Right hindlimb (tissue), 1 donor: ENCODE results near the gene PRRX2.

Experiments
- DNase-seq: peaks from one replicate; pipeline ENCODE4 v3.0.0-alpha.2; 2018

The PRRX2 gene

GRCh38 chr9:129637102-129637501 lies 28.3 kb upstream of the PRRX2 start:
- DNase-seq: no peak

- no peak for DNase-seq
Measured at GRCh38 chr9:129637673-129638439, 27.6 kb upstream of the PRRX2 start.

DNA sequence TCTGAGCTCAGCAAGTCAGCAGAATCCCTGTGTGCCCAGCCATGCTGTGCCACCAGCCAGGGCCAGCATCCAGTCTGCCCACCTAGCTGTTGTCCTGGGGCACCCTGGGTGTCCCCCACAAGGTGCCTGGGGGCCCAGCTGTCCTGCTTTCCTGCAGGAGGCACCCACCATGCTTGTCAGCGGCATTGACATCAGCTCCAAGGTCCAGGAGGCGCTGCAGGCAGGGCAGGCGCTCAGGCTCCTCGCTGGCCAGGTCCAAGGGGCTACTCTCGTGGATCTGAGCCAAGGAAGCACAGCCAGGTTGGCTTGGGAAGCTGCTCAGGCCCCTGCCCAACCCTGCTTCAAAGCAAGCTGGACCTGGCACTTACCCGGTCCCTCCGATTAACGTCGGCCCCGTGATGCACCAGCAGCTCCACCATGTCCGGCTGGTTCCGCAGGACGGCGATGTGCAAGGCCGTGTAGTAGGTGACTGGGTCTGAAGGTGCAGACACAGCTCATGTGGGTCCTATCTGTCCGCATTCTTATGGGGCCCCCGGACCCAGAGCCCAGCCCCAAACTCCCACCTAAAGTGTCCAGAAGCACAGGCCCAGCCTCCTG lies 26.3 kb upstream of the PRRX2 start:
- no peak for DNase-seq

GRCh38 chr9:129639756-129640085 lies 25.7 kb upstream of the PRRX2 start:
- no peak for DNase-seq

GRCh38 chr9:129640086-129640870 lies 25.2 kb upstream of the PRRX2 start:
- DNase-seq: no peak

DNA sequence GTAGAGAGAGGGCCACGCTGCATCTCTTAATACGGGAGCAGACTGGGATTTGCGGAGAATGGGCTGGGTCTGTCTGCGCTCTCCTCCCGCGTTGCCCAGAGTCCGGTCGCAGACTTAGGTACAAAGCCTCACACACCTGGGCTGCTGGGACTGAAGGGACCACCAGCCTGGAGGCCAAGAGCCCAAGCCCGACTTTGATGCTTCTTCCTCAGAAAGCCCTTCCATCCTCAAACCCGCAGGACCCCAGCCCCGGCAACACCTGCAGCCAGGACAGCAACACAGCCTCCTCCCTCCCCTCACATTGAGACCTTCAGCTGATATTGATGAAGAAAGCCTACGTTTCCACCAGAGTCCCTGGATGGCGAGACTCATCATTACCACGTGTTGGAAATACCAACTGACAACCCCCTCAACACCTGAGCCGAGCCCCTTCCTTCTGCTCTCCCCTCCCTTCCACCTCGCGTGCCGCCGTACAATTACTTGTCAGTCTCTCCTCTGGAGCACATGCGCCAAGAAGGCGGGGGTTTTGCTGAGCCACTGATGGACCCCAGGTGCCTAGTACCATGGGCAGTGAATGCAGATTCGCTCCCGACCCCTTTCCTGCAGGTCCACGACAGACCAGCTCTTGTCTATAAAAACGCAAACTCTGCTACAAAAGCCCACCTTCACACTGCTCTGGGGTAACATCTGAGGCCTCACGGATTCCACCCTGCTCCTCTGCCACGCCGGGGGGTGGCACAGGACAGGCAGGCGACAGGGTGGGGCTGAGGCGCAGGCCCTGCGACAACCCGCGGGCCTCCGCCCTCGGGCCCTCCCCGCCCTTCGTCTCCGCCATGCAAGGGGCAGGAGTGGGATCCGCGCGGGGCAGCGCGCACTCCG lies 24.3 kb upstream of the PRRX2 start:
- no peak for DNase-seq

DNA sequence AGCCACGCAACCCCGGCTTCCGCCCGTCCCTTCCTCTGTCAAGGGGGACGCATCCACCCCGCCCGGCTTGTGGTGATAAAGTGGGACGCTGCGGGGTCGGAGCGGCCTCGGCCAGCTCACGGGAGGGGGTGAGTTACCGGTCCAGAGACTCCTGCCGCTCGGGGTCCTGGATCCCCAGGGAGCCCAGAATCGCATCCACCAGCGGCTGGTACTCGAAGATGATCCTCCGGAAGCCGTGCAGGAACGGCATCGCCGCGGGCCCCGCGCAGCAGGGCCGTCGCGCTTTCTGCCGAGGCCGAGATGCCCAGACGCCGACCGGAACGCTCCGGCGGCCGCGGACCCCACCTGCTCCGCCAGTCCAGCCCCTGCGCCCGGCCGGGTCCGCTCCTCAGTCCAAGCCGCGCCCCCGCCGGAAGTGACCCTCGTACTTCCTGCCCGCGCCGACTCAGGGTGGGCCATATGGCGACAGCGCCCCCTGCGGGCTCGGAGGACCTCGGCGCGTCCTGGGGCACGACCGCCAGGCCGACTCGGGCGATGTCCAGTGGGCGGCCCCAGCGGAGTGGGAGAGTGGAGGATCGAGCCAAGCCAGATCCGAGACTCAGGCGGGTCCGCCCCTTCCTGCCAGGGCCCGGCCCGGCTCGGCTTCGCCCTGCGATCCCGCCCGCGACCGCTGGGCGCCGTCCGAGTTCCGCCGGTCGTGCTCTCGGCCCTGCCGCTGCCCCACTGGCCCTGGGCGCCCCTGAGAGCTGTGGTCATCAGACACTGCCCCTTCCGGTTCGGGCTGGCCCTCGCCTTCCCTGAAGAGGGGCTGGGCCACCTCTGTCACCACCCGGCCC lies 23.5 kb upstream of the PRRX2 start, which contains the start of gene ASB6:
Gene ASB6 (minus strand): TSS at position 402 of the 836 bp plus-strand sequence. CDS start 152 bp downstream, at position 250.
- DNase-seq: peak; percentile 99

GRCh38 chr9:129643706-129644105 lies 21.7 kb upstream of the PRRX2 start:
- DNase-seq: peak; percentile 17

DNA sequence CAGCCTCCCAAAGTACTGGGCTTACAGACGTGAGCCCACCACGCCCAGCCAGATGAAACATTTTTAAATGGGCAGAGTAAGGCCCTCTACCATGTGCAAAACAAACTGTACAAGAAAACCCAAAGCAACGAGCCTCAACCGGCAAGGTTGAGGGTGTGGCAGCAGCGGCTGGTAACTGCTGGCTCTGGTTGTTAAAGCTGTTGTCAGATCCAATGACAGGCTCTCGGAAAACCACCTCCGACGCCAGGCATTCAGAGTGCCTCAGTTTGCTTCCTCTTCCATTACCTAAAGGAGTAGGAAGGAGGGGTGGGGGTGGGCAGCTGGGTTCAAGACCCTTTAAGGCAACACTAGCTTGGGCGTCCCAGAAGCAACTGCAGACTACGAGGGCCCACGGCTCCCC lies 21.1 kb upstream of the PRRX2 start:
- DNase-seq: peak; percentile 19

- DNase-seq: peak; percentile 13
Measured at GRCh38 chr9:129644902-129645301, 20.5 kb upstream of the PRRX2 start.

DNA sequence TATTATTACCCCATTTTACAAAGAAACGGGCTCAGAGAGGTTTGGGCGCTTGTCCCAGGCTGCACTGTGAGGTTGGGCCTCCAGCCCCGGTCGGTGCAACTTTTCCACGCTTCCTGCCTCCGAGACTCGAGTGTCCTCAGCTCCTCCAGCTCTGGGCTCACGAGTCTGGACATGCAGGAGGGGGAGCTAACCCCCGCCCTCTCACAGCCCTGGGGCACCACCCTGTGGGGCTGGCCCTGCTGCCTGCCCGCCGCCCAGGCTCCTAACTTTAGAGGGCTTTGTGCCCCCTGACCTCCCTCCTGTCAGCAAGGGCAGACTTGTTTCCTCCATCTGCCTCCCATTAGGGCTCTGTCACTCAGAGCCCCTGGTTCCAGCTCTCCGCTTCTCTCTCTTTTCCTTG lies 19.2 kb upstream of the PRRX2 start:
- DNase-seq: no peak

GRCh38 chr9:129646654-129647053 lies 18.8 kb upstream of the PRRX2 start:
- DNase-seq: no peak

GRCh38 chr9:129647635-129648034 lies 17.8 kb upstream of the PRRX2 start:
- DNase-seq: no peak

GRCh38 chr9:129648092-129648763 lies 17.2 kb upstream of the PRRX2 start:
- peak; percentile 34 for DNase-seq

DNA sequence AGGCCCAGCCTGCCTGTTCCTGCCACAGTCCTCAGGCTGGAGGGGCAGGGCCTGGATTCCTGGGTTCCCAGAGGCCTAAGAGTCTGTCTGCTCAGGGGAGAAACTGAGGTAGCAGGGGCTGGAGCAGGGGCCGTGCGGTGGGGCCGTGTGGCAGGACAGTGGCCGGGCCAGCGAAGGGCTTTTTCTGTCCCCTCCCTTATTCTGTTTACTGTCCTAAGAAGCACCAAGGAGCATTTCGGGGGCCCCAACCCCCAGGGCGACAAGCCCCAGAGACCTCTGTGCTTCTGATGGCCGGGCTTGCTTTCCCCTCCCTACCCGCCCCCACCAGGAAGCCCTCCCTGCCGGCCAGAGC lies 16.7 kb upstream of the PRRX2 start:
- no peak for DNase-seq

- peak; percentile 35 for DNase-seq
Measured at GRCh38 chr9:129649726-129650679, 15.4 kb upstream of the PRRX2 start.

DNA sequence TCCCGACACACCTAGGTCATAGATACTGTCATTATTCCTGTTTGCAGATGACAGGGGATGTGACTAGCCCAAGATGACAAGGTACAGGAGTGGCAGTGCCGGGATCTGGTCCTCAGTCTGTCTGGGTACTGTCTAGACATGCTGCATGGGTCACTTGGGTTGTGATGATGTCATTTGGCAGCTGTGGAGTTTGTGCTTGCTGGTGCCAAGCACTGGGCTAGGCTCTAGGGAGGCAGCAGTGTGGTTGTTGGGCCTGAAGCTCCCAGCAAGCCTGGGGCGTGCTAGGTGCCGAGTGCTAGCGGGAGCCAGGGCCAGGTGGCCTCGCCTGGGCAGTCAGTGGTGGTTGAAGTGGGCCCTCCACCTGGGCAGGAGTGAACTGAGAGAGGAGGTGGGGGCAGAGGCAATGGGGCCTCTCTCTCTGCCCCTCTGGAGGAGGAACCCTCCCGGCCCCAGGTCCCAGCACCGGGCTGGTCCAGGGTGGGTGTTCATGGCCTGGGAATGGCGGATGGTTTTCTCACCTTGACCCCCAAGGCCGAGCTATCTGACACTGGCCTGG lies 14.7 kb upstream of the PRRX2 start:
- peak; percentile 13 for DNase-seq

- no peak for DNase-seq
Measured at GRCh38 chr9:129653823-129654553, 11.5 kb upstream of the PRRX2 start.

DNA sequence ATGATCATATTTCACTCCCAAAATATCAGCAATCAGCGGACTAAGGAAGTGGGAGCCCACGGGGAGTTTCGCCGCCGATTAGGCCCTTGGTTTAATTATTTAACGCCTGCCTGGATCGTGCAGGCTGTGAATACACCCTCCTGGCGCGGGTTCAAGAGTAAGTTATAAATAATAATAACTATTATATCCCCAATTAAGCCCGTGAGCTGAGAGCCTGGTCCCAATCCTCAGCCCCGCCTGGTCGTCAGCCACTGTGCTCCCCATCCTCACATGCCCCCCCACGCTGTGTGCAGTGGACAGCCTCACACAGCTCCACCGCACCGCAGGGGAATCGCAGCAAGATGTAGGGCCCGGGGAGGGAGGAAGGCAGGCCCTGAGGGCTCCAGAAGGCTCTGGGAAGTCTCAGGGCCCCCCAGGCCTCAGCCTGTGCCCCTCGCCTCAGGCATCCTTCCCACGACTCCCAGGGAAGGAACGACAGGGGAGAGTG lies 10.8 kb upstream of the PRRX2 start:
- DNase-seq: no peak
